HuH-7.5 (cell line): ENCODE measurements around the gene PRLR.
"Not testable (repeated sequence)": the region's sequence is repeated elsewhere in the genome, so short reads cannot be mapped to it uniquely, and the experiment has no call there.

ENCODE experiments used
- DNase-seq: peaks from one replicate; pipeline ENCODE4 v3.0.0; 2011; ENCODE audit warnings: low spot score

PRLR gene

GRCh38 chr5:35035929-35036328 lies 194.4 kb downstream of the PRLR start:
- DNase-seq = not testable (repeated sequence)

GRCh38 chr5:35035271-35035670 lies 195.0 kb downstream of the PRLR start:
- no peak for DNase-seq

- no peak for DNase-seq
Measured at GRCh38 chr5:35032356-35032755, 197.9 kb downstream of the PRLR start.

- no peak for DNase-seq
Measured at GRCh38 chr5:35031276-35031675, 199.0 kb downstream of the PRLR start.

- DNase-seq = no peak
Measured at GRCh38 chr5:35030426-35031100, 199.7 kb downstream of the PRLR start.

GRCh38 chr5:35029333-35029732 lies 201.0 kb downstream of the PRLR start:
- no peak for DNase-seq

- no peak for DNase-seq
Measured at GRCh38 chr5:35026941-35027340, 203.3 kb downstream of the PRLR start.

- DNase-seq = no peak
Measured at GRCh38 chr5:35026280-35026840, 203.9 kb downstream of the PRLR start.

- no peak for DNase-seq
Measured at GRCh38 chr5:35024911-35025510, 205.3 kb downstream of the PRLR start.

GRCh38 chr5:35023391-35024178 lies 206.7 kb downstream of the PRLR start:
- DNase-seq = no peak

- no peak for DNase-seq
Measured at GRCh38 chr5:35016174-35017051, 213.9 kb downstream of the PRLR start.

- no peak for DNase-seq
Measured at GRCh38 chr5:35015063-35015462, 215.2 kb downstream of the PRLR start.

- no peak for DNase-seq
Measured at GRCh38 chr5:35012796-35013195, 217.5 kb downstream of the PRLR start.

GRCh38 chr5:35012365-35012764 lies 217.9 kb downstream of the PRLR start:
- no peak for DNase-seq

- no peak for DNase-seq
Measured at GRCh38 chr5:35010676-35011075, 219.6 kb downstream of the PRLR start.

GRCh38 chr5:35009657-35010056 lies 220.6 kb downstream of the PRLR start:
- no peak for DNase-seq

GRCh38 chr5:35009019-35009418 lies 221.3 kb downstream of the PRLR start:
- DNase-seq = no peak

- DNase-seq = no peak
Measured at GRCh38 chr5:35004771-35005170, 225.5 kb downstream of the PRLR start.

- DNase-seq = no peak
Measured at GRCh38 chr5:35004200-35004599, 226.1 kb downstream of the PRLR start.

GRCh38 chr5:35003018-35003957 lies 227.0 kb downstream of the PRLR start:
- DNase-seq = peak; percentile 70

- DNase-seq = no peak
Measured at GRCh38 chr5:35002459-35002858, 227.8 kb downstream of the PRLR start.
